GM18867 (cell line): Measurements from ENCODE around the gene RNF148.
A peak's percentile ranks its signal among the peaks of the same experiment; 100 is the strongest.

Experiments
- ATAC-seq: cut with Tn5 transposase; IDR thresholded peaks from one replicate; pipeline ENCODE4 v1.9.1; 2021; ENCODE audit warnings: mild to moderate bottlenecking, moderate library complexity; ENCODE audit not compliant: unreplicated experiment

Gene RNF148, protein sequence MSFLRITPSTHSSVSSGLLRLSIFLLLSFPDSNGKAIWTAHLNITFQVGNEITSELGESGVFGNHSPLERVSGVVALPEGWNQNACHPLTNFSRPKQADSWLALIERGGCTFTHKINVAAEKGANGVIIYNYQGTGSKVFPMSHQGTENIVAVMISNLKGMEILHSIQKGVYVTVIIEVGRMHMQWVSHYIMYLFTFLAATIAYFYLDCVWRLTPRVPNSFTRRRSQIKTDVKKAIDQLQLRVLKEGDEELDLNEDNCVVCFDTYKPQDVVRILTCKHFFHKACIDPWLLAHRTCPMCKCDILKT

DNA sequence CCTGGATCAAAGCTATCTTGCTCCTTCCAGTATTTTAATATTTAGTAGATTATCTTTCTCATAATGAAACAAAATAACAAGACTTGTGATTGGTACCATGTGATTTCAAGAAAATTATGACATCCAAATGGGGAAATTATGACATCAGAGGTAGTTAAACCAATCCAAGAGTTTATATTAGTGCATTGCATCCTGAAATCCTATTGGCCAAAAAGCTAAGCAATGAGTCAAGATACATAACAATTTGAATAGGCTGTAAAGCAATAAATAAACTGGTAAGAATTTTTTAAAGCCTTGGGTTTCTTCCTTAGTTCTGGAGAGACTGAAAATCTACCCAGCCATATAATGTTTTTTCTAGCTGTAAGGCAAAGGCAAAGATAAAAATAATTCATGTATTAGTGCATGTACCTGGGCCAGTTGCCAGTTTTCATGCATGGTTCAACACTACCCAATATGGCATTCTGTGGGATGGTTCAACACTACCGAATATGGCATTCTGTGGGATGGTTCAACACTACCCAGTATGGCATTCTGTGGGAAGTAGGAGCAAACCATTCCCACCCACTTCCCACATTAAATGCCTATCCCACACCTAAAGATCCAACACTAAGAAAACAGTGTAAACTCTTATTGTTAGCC, at the start of gene RNF148:
TSS of gene RNF148 (minus strand) at position 51 of the 639 bp plus-strand sequence. CDS start 172 bp downstream, outside the sequence.
- ATAC-seq, result no peak

DNA sequence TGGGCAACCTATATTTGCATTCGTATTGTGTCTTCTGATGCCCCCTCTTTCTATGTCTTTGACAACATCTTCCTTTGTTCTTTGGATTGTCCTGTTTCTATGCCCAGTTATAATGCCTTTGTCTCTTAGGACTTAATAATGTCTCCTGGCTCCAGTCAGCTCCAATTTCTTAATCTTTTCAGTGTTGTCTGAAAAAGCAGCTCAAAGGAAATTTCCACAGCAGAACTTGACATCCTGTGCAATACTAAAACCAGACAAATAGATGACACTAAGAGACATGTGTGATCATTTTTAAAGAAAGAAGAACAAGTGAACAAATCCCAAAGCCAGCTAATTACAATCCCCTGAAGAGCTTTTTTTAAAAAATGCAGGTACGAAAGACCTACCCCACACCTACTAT, 47.7 kb upstream of the RNF148 start:
- no peak for ATAC-seq

DNA sequence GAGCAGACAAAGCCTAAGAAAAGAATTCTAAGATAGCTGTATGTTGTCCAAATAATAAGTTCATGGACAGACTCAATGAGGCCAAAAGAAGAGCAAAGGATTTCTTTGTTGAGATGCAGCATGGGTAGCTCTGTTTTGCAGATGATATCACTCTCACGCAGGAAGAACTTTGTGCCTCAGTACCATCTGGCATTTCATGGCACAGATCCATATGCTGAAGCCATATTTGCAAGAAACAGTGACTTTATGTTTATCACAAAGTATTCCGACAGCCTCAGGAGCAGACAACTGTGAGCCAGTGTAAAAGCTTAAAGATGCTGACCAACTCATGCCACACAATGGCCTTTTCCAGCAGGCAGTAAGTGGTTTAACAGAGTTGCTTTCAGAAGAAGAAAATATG, 45.5 kb upstream of the RNF148 start:
- no peak for ATAC-seq

DNA sequence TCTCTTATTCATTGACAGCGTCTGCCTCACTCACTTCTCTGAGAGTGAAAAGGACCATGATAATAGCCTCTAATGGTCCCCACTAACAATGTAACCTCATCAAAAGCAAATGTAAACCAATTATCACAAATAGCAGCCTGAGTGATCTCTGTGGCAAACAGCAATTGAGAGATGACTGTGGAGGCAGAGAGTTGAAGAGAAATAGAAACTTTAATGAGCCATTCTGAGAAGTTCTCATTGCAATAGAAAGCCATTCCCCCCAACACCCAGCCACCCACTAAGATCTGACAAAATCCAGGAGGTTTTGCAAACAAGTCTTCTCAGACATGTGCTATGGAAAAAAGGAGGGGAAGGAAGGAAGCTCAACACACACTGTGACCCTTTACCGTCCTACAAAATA, 44.2 kb upstream of the RNF148 start:
- ATAC-seq, result no peak

DNA sequence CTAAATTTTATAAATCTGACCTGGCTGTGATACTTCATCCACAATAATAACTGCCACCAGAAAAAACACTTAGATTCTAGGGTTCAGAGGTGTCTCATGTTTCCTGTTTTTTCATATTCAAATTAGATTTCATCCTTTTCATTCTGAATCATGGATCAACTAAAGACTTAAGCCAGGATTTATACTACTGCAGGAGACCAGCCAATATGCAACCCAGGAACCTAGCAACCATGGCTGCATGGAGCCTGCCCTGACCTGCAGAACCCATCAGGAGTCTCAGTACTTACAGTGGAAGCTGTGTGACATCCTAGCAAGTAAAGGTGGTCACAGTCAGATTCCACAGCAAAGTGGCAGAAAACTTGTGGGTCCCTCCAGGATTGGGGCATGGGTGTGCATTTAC, 40.5 kb upstream of the RNF148 start:
- ATAC-seq, result no peak

DNA sequence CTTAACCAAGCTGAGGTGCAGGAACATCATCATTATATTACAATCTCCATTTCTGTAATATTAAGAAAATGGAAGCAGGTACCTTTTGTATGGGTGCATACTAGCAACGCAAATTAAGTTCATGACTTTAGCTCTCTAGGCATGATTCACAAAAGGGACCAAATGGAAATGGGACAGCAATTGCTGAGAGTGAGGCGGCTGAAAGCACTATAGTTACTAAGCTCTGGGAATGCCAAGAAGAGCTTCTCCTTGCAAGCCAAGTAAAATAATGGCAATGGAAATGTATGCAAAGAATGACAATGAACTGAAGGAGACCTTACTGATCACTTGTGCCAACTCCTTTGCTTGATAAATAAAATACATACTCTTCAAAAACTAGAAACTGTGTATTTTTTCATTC, 36.2 kb upstream of the RNF148 start:
- no peak for ATAC-seq

DNA sequence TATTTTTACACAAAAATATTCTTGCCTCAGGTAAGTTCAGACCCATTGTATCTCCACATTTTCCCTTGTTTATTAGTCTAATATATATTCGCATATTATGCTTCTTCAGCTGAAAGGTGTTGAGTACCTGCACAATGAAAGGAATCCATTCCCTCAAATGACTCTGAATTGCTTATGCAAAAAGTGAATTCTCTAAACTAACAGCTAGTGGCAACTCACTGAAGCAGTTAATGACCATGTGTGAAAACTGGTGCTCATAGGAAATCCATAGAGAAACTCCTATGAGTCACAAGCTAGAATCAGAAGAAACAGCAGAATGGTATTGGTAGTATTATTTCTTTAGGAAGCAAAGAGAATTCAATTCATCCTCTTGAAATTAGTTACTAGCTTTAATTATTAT, 33.5 kb upstream of the RNF148 start:
- no peak for ATAC-seq

DNA sequence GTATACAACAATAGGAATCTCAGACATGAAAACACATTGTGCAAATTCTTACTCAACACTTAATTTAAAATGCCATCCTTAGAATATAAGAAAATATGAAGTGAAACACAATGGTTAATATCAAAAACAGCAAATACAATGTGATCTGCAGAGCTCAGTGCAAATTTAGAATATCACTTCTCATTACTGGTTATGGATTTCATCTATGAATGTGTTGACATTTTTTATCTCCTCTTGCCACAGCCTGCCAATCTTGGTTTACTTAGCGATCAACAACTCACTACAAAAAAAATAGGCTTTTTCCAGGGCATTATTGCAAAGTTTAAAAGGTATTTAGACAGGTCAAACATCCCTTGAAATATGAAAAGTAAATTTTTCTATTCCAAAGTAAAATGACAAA, 25.0 kb upstream of the RNF148 start:
- no peak for ATAC-seq

DNA sequence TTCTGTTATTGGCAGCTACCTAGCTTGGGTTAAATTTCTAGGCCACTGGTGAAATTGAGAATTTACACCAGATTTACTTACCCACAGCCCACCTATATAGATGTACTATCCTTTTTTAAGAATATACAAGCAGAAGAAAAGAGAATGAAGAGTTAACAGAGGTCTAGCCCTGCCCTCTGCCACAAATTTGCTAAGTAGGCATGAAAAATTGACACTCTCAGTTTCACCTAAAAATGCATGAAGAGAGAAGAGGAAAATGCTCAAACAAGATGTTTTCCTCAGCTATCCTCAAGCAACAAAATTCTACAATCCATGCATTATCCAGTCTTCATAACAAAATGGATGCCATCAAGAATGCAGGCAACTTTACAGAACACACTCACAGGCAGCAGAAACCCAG, 24.6 kb upstream of the RNF148 start:
- ATAC-seq, result no peak

DNA sequence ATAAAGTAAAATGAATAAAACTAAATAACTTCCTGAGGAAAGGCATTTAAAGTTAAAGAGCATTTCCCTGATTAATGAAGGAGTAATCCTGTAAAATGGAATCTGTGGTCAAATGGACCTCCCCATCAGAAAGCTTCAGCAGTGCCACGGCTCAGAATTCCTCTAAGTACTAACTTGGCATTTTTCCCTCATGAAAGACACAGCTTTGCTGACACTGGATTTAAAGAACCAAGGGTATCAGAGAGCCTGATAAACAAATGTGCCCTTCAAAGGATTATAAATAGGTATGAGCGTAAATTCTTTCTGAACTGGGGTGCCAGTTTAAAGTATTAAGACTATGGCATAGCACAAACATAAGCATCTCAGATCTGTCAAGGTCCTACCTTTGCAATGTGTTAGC, 24.2 kb upstream of the RNF148 start:
- ATAC-seq, result no peak

DNA sequence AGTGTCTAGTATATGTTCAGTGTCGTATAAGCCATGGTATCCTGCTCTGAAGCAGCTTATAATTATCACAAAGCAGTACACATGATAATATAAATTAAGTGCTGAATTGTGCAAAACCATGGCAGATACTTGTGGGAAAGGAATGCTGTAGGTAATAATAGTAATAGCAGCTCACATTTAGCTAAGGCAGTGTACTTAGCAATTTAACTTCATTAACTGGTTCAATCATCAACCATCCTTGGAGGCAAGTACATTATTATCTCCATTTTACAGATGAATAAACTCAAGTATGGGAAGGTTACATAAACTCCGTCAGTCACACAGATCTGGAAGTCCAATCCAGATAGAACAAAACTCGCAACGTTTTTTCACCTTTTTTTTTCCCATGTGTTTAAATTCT, 21.6 kb upstream of the RNF148 start:
- ATAC-seq, result no peak

DNA sequence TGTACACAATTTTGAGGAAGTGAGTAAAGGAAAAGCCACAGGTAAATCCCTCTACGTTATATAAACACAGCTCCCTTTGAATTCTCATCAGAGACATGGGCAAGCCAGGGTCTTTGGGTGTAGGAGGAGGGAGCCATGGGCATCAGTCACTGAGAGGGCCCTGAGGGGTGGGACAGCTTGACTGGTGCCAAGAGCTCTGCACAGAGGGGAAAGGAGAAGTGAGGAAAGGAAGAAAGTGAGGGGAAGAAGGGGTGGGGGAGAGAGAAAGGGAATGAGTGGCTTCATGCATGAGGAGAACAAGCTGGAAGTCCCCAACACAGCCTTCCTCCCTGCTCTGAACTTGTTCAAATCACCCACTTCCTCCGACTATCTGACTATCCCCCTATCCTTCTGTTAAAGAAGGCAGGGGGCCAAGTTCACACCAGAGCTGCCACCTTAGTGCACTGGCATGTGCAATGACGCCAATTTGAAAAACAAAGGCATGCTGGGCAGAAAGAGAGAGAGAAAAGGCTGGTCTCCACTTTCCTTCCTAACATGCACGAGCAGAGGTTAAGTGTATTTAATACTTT, 16.4 kb upstream of the RNF148 start:
- ATAC-seq, result no peak

DNA sequence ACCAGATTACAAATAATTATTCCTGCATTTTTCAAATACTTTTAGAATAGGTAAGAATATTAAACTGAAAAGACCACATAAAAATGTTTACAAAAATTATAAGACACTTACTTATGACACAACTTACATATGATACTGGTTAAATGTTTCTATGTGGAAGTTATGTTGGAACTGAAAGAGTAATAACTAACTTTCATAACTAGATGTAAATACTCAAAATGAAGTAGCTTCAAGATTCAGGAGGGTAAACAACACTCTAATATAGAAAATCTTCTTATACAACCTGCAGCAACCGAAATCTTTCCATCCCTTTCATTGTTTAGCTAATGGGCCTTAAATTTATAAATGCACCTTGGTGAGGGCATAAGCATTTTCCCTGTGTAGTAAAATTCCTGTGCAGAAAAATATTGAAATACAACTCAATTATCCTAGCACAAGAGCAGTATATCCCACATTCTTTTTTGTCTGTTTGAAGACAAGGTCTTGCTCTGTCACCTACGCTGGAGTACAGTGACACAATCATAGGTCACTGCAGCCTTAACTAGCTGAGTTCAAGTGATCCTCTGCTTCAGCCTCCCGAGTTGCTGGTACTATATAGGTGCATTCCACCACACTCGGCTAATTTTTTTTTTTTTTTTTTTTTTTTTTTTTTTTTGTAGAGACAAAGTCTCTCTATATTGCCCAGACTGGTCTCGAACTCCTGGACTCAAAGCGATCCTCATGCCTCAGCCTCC, 14.8 kb upstream of the RNF148 start:
- ATAC-seq, result no peak

DNA sequence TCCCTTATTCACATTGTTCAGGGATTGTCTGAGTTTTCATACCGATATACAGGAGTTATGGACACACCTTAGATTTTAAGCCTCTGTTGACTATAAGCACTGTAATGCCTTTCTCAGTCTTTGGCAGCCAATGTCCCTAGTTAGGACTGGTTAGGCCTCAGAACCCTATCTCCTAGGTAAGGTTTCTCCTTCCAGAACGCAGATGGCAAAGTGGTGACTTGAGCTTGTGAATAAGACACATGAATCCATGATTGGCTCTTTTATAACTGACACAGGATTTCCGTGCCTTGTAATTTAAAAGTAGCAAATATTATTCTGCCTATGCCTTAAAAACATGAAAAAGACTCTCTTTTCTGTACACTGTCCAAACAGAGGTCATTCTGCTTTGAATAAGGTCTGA, 12.5 kb upstream of the RNF148 start:
- no peak for ATAC-seq

DNA sequence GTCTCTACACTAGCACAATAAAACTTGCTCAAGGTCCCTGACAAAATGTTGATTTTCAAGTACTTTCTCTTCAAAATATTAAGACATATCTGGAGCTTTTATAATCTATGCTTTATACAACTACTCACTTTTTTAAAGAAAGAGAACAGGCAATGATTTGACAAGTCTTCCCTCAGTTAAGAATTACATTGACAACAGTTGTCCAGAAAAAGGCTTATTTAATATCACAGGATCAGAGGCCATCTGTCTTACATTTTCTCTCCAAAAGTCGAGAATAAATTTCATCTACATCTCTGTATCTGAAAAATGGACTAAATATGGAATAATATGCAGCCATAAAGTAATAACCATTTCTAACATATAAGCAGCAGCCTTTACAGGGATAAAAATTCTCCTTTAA, 8.2 kb upstream of the RNF148 start:
- ATAC-seq, result no peak

DNA sequence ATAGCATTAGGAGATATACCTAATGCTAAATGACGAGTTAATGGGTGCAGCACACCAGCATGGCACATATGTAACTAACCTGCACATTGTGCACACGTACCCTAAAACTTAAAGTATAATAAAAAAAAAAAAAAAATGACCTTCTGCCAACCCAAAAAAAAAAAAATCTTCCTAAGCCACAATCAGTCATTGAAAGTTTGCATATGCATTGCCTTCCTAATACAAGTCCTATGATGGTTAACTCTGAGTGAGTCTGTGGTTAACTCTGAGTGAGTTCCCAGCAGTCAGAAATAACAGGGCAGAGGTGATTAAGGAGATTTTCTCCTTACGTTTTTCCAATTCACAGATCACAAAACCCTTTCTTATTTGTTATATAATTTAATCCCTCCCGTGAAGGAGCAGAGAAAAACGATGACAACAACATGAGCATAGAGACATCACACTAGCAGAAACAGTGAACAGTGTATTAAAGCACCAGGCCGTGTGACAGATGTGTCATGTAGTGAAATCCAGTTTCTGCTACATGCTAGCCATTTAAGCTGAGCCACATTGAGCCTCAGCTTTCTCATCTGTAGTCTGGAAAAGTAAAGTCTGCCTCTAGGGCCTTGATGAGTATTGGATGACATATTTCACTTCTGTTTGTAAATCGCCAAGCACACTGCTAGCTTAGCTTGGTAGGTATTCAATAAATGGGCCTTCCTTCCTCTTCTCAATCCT, 7.4 kb upstream of the RNF148 start:
- ATAC-seq, result peak; percentile 55

DNA sequence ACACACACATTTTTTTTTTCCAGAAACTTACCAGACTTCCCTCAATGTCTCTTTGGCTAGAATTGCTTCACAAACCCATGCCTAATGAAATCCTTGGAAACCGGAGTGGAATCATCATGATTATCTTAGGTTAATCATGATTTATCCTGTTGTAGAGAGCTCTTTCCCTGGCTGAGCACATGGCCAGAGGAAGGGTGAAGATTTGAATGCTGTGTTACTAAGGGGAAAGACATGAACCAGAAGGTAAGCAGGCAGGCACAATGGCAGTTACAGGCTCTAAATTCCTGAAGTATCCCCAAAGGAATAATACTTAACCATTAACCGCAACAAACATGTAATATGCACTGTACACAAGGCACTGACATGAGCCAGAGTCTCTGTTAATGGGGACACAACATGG, 4.1 kb upstream of the RNF148 start:
- no peak for ATAC-seq

DNA sequence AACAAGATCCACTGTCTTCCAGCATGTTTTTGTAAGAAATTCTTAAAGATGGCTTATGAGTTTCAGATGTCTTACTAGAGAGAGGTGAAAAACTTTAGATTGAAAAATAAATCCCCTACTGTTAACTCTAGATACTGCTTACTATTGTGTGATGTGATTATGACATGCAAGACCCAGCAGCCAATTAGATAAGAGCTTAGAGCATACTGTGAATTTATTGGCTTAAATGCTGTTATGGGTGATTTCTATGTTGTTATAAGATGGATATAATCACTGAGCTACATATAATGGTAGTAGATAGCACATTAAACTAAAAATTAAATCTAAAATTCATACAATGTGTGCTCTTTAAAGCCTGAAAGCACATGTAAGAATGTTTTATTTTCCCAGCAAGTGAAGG, 3.7 kb downstream of the RNF148 start, which contains the start of gene RNF133:
TSS of gene RNF133 (minus strand) at position 101 of the 400 bp plus-strand sequence. CDS start 199 bp downstream, outside the sequence.
- ATAC-seq, result no peak

DNA sequence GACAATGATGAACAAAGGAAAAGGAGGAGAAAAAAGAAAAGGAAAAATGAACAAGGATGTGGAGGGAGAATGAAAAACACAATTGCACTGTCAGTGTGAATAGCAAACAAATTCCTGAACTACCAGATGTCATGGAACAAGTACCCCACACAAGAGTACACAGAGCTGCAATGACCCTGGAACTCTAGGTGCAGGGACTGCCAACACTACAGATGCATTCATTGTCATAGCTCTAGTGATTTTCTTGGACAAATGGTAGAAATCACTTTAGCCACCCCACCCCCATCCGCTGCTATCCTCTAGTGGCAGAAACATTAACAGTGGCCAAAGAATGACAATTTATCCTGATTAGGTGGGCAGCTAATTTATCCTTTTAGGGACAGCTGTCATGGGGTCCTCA, 6.9 kb downstream of the RNF148 start:
- no peak for ATAC-seq

DNA sequence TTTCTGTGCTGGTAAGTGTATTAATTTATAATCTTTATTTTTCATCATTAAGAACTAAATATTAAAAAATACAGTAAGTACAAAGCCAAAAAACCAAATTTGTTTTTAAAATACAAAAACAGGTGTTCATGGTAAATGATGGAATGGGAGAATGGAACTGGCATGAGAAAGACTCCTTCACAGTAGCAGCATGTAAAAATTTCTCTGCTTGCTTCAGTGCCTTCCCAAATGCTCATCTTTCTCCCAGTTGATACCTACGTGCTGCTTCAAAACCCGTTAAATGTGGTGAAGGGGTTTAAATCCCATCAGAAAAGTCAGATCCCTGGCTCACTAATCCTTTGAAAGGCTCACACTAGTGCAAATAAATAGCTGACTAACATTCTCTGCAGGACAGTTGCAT, 8.0 kb downstream of the RNF148 start:
- ATAC-seq, result no peak

DNA sequence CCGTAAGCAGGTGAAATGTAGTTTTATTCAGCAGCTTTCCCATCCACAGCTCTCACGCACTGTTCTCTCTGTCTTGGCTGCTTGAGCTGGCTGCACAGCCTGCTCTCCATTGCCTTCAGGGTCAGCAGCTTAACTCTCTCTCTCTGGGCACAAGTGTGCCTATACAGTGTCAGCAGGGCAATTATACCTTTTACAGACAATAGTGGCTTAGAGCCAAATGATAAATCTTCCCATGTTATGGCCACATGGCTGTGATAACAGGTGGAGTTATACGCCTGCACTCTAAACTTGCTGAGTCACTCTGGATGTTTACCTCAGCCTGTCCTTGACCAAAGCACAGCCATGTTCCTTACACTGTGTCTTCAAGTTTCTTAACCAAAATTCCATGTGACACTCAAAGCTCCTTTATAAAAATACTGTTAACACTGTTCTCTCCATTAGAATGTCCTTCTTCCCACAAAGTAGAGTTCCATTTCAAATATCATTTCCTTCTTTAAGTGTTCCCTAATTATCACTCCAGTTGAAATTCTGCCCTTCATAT, 9.9 kb downstream of the RNF148 start:
- ATAC-seq, result no peak
